Spleen (tissue), 11 donors: Measurements from ENCODE around the gene TENM4. TPM values are rescaled to one million over a fixed set of nuclear protein-coding genes. Genes with fewer than 3 reads are reported as not detected.

ENCODE experiments used
- DNase-seq: peaks from one replicate; pipeline ENCODE4 v3.0.0-alpha.2; 2020
- H3K27ac ChIP-seq, 8 donors: fragments of 200-600 bp; sonication (generic) in 7 of 8; 1 replicate in 4 of 8; 2 replicates in 4 of 8; pipeline versions ENCODE4 v1.5.0 to v1.8.0; 2016 to 2021; ENCODE audit warnings: inconsistent platforms in 4 of 8, mild to moderate bottlenecking in 4 of 8, moderate library complexity in 1 of 8
- H3K27me3 ChIP-seq, 7 donors: fragments of 200-600 bp; sonication (generic) in 6 of 7; replicated peaks in 1 of 7; 1 replicate in 4 of 7; 2 replicates in 3 of 7; pipeline versions ENCODE4 v1.5.0 to v1.8.0; 2016 to 2021; ENCODE audit warnings: inconsistent platforms in 3 of 7, mild to moderate bottlenecking in 1 of 7
- H3K36me3 ChIP-seq, 6 donors: fragments of 200-600 bp; sonication (generic) in 5 of 6; 1 replicate in 4 of 6; 2 replicates in 2 of 6; pipeline versions ENCODE4 v1.5.0 to v1.8.0; 2016 to 2021; ENCODE audit warnings: inconsistent platforms in 2 of 6
- H3K4me1 ChIP-seq, 6 donors: fragments of 200-600 bp; sonication (generic) in 5 of 6; 1 replicate in 3 of 6; 2 replicates in 3 of 6; pipeline versions ENCODE4 v1.5.0 to v1.8.0; 2016 to 2021; ENCODE audit warnings: inconsistent platforms in 3 of 6
- H3K4me3 ChIP-seq, 8 donors: fragments of 200-600 bp; sonication (generic) in 7 of 8; 1 replicate in 4 of 8; 2 replicates in 4 of 8; pipeline versions ENCODE4 v1.5.0 to v1.8.0; 2016 to 2021; ENCODE audit warnings: inconsistent platforms in 4 of 8, mild to moderate bottlenecking in 4 of 8, moderate library complexity in 2 of 8
- H3K9me3 ChIP-seq, 8 donors: fragments of 200-600 bp; sonication (generic) in 7 of 8; 1 replicate in 4 of 8; 2 replicates in 4 of 8; pipeline versions ENCODE4 v1.5.0 to v1.8.0; 2016 to 2021; ENCODE audit warnings: inconsistent platforms in 4 of 8
- CTCF ChIP-seq, 11 experiments: fragments of 200-600 bp in 7 of 11; fragments of 450-650 bp in 4 of 11; sonication (generic) in 4 of 11; IDR thresholded peaks in 8 of 11; conservative IDR thresholded peaks in 3 of 11; 1 replicate in 7 of 11; 2 replicates in 4 of 11; pipeline versions ENCODE4 v1.4.0 to v1.8.0; 2016 to 2021; ENCODE audit warnings: antibody characterized with exemption in 11 of 11, inconsistent platforms in 4 of 11, mild to moderate bottlenecking in 1 of 11
- POLR2A ChIP-seq, 3 donors: fragments of 450-650 bp; IDR thresholded peaks; one replicate each; pipeline ENCODE4 v1.5.1; 2017; ENCODE audit warnings: antibody characterized with exemption in 3 of 3, mild to moderate bottlenecking in 1 of 3
- POLR2AphosphoS5 ChIP-seq, 3 donors: sonication (generic); formaldehyde crosslinking; IDR thresholded peaks; one replicate each; pipeline ENCODE4 v1.5.1; 2017; ENCODE audit warnings: antibody characterized with exemption in 3 of 3
- WGBS, 5 donors: extraction: QIAGEN DNeasy Blood & Tissue Kit in 3 of 5; methylation state at CpG; one replicate each; pipeline versions ENCODE4 v1.1.5 to v1.1.7; 2013 to 2018; 5-methylcytosine and 5-hydroxymethylcytosine counted together
- intact Hi-C: fragments of 100-400 bp; cut with DNase I; formaldehyde crosslinking; loops from one replicate; pipeline ENCODE4 v1.15.0; 2023; ENCODE audit warnings: low total_unique reads
- polyA plus RNA-seq, 3 donors: library from polyadenylated mRNA; stranded (reverse); fragments of 200-250 nt; gene quantifications; one replicate each; pipeline ENCODE4 v1.2.1, GENCODE V29; 2013
- total RNA-seq, 7 donors: library from RNA; depleted of rRNA in 3 of 7; stranded (reverse); fragments of >200 nt in 3 of 7; fragmentation: NEBNext Ultra II Directional in 4 of 7; extraction: Animal tissue kit (Norgen Biotek cat#: 25700) in 4 of 7; gene quantifications; one replicate each; pipeline versions ENCODE4 v1.1.0 to v1.2.1, GENCODE V29; 2016 to 2021
- donor health status: healthy with polysubstance abuse.
- donor health status: DM: no; HTN: no; CAD: no; lungs with moderate emphysema.
- donor health status: DM: no; HTN: no; CAD: no.
- donor health status: Bipolar disorder and iron deficiency.
- donor health status: healthy.
- donor health status: DM: no; HTN: no; CAD: no.
- donor health status: DM: yes; HTN: yes; CAD: no.

TENM4 gene
- total and polyA plus RNA-seq, 10 donors = 0.09 to 4.5 (median 1.2) TPM

DNA sequence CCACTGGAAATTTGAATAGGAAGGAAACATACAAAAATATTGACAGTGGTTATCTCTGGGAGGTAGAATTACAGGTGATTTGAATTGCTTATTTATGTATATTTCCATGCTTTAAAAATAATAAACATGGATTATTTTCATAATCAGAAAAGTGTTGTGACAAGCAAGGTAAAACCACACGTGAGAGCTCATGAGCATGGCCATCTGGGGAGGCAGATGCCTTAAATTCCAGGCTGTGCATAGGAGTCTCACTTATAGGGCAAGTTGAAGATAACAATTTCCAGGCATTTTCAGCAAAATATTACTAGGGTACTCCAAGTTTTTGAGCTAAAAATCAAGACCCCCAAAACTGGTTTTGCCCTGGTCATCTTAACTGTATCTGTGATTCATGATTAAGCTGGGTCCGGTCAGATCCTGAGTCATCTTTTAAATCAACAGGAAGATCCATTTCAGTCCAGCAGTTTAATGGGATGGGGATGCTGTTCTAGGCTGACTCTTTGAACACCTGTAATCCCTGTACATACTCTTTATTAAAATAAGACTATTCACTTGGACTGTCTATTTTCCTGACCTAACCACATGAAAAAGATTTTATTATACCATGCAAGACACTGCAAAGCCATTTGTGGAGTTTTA, 750.4 kb downstream of the TENM4 start:
- peaks cover 0 to 4% (median 0%) of the 10 kb centered on the region in 7 donors for H3K27me3 ChIP-seq
- H3K27ac ChIP-seq = no peak overlapping the region
- intact Hi-C loops = no loop called here
- no peaks in the 10 kb centered on the region for H3K36me3 ChIP-seq
- DNase-seq = no peak
- 80 to 94% (median 83%) methylated on average over 2 of the region's 2 CpGs for WGBS, 5 donors
- H3K4me3 ChIP-seq = no peak overlapping the region
- TF ChIP-seq POLR2A (IDR thresholded peaks at IDR 0.05) (no peak), CTCF (IDR thresholded peaks at IDR 0.05 in 8 of 11, conservative IDR thresholded peaks at IDR 0.05 in 3 of 11) (no peak), POLR2AphosphoS5 (IDR thresholded peaks at IDR 0.05) (no peak)
- no peaks in the 10 kb centered on the region for H3K4me1 ChIP-seq
- H3K9me3 ChIP-seq = no peaks in the 10 kb centered on the region

- WGBS, 5 donors = 48 to 81% (median 54%) methylated on average over 4 to 5 of the region's 5 CpGs
- no peak for TF ChIP-seq CTCF (IDR thresholded peaks at IDR 0.05 in 8 of 11, conservative IDR thresholded peaks at IDR 0.05 in 3 of 11)
- TF ChIP-seq POLR2A (IDR thresholded peaks at IDR 0.05) = no peak
- no peak for TF ChIP-seq POLR2AphosphoS5 (IDR thresholded peaks at IDR 0.05)
- no peaks in the 10 kb centered on the region for H3K36me3 ChIP-seq
- no peak for DNase-seq
- H3K27me3 ChIP-seq = no peaks in the 10 kb centered on the region
- no peak overlapping the region for H3K4me3 ChIP-seq
- no peaks in the 10 kb centered on the region for H3K4me1 ChIP-seq
- no peaks in the 10 kb centered on the region for H3K9me3 ChIP-seq
- H3K27ac ChIP-seq = no peak overlapping the region
- intact Hi-C loops = no loop called here
Observed at GRCh38 chr11:78689585-78690153, 751.2 kb downstream of the TENM4 start.

GRCh38 chr11:78689101-78689500, 751.7 kb downstream of the TENM4 start:
- DNase-seq = no peak
- Histone ChIP-seq H3K36me3 (no peaks in the 10 kb centered on the region), H3K27me3 (no peaks in the 10 kb centered on the region), H3K27ac (no peak overlapping the region), H3K4me3 (no peak overlapping the region), H3K4me1 (no peaks in the 10 kb centered on the region), H3K9me3 (no peaks in the 10 kb centered on the region)
- TF ChIP-seq CTCF (IDR thresholded peaks at IDR 0.05 in 8 of 11, conservative IDR thresholded peaks at IDR 0.05 in 3 of 11) (no peak), POLR2A (IDR thresholded peaks at IDR 0.05) (no peak), POLR2AphosphoS5 (IDR thresholded peaks at IDR 0.05) (no peak)
- WGBS, 5 donors = 66 to 78% (median 74%) methylated on average over 3 of the region's 3 CpGs
- intact Hi-C loops = no loop called here

DNA sequence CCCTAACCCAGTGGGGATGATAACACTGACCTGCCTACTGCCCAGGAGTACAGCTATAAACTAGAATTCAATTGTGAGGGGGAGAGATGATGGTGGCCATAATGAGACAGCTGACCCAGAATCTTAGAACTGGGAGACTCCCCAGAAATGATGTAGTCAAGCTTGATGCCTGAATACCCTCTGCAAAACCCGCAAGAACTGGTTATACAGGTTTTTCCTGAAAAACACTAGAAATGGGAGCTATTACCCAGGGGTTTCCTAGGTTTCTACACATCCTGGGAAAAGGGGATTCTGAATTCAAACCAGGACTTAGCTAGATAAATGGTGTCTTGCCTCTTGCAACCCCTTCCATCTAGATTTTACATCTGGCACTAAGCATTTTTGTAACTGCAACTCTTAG, 752.4 kb downstream of the TENM4 start:
- Histone ChIP-seq H3K4me3 (no peak overlapping the region), H3K4me1 (no peaks in the 10 kb centered on the region), H3K36me3 (no peaks in the 10 kb centered on the region), H3K9me3 (no peaks in the 10 kb centered on the region), H3K27me3 (peaks cover 0 to 3% (median 0%) of the 10 kb centered on the region in 7 donors), H3K27ac (no peak overlapping the region)
- TF ChIP-seq POLR2AphosphoS5 (IDR thresholded peaks at IDR 0.05) = no peak
- no peak for TF ChIP-seq POLR2A (IDR thresholded peaks at IDR 0.05)
- no peak for TF ChIP-seq CTCF (IDR thresholded peaks at IDR 0.05 in 8 of 11, conservative IDR thresholded peaks at IDR 0.05 in 3 of 11)
- no peak for DNase-seq
- WGBS, 5 donors = 78 to 95% (median 86%) methylated on average over 1 of the region's 1 CpG
- intact Hi-C loops = no loop called here
